Calu3 (cell line): ENCODE measurements around the gene AICDA. TPM values are rescaled to one million over a fixed set of nuclear protein-coding genes. Genes with fewer than 3 reads are reported as not detected.
A peak's percentile ranks its signal among the peaks of the same experiment; 100 is the strongest.
"Not testable (repeated sequence)": the region's sequence is repeated elsewhere in the genome, so short reads cannot be mapped to it uniquely, and the experiment has no call there.

Experiments
- BruUV-seq: library from RNA; stranded (reverse); fragments of 400-500 nt; replicated peaks from 2 replicates; lab custom pipeline; 2021; lab: Mats Ljungman, UMichigan
- CTCF ChIA-PET: fragments of 300-600 bp; sonication (Branson Sonifier 250); formaldehyde crosslinking; loops from one replicate; lab custom pipeline; 2022; ENCODE audit warnings: antibody characterized with exemption; lab: Charles Lee
- DNase-seq: peaks from one replicate; pipeline ENCODE4 v3.0.0; 2022
- H3K27ac Mint-ChIP-seq: one replicate; pipeline ENCODE4 v1.8.0; 2022; ENCODE audit warnings: mixed read lengths; ENCODE audit not compliant: unreplicated experiment
- H3K27me3 Mint-ChIP-seq: one replicate; pipeline ENCODE4 v1.8.0; 2022; ENCODE audit warnings: mixed read lengths; ENCODE audit not compliant: unreplicated experiment
- H3K36me3 Mint-ChIP-seq: one replicate; pipeline ENCODE4 v1.8.0; 2022; ENCODE audit warnings: mild to moderate bottlenecking, moderate library complexity, mixed read lengths; ENCODE audit not compliant: insufficient read depth, unreplicated experiment
- H3K4me1 Mint-ChIP-seq: one replicate; pipeline ENCODE4 v1.8.0; 2022; ENCODE audit warnings: mild to moderate bottlenecking, low read depth, mixed read lengths; ENCODE audit not compliant: unreplicated experiment
- H3K4me3 Mint-ChIP-seq: one replicate; pipeline ENCODE4 v1.8.0; 2022; ENCODE audit warnings: mild to moderate bottlenecking, low read depth, moderate library complexity, mixed read lengths; ENCODE audit not compliant: unreplicated experiment
- H3K9me3 Mint-ChIP-seq: one replicate; pipeline ENCODE4 v1.8.0; 2022; ENCODE audit warnings: low read depth, mixed read lengths; ENCODE audit not compliant: unreplicated experiment
- CTCF ChIP-seq: fragments of 200-600 bp; IDR thresholded peaks from one replicate; pipeline ENCODE4 v1.8.0; 2022; ENCODE audit warnings: antibody characterized with exemption; ENCODE audit not compliant: unreplicated experiment
- intact Hi-C: fragments of 100-400 bp; cut with micrococcal nuclease; formaldehyde crosslinking; loops from one replicate; pipeline ENCODE4 v1.10.0; 2022; ENCODE audit not compliant: unreplicated experiment
- total RNA-seq: library from RNA; stranded (reverse); gene quantifications from 2 replicates; pipeline ENCODE4 v1.2.3, GENCODE V29; 2022

AICDA gene
- total RNA-seq, 1 experiment from 2014 or later, result not detected

GRCh38 chr12:8629486-8630033, 16.9 kb upstream of the AICDA start:
- BruUV-seq, result no TSS peak
- intact Hi-C loops, result no loop called here
- CTCF ChIA-PET, result interaction anchor here (0.6 to 1.0 kb wide), 3 partner anchors 11 to 1079 kb away, joined by 3 read pairs; no protein-coding TSS in a partner anchor
- DNase-seq, result peak; percentile 22
- Mint-ChIP-seq H3K9me3 (no peaks in the 10 kb centered on the region), H3K27me3 (no peaks in the 10 kb centered on the region), H3K27ac (no peak overlapping the region), H3K36me3 (peaks cover 8% of the 10 kb centered on the region), H3K4me1 (peaks cover 14% of the 10 kb centered on the region), H3K4me3 (no peak overlapping the region)
- no peak for TF ChIP-seq CTCF

- no peak for TF ChIP-seq CTCF
- no peak for DNase-seq
- Mint-ChIP-seq H3K36me3 (peaks cover 8% of the 10 kb centered on the region), H3K4me3 (no peak overlapping the region), H3K9me3 (no peaks in the 10 kb centered on the region), H3K4me1 (peaks cover 14% of the 10 kb centered on the region), H3K27me3 (no peaks in the 10 kb centered on the region), H3K27ac (no peak overlapping the region)
- BruUV-seq, result no TSS peak
- CTCF ChIA-PET, result interaction anchor here (0.6 to 1.0 kb wide), 4 partner anchors 10 to 1080 kb away, joined by 3 to 4 read pairs (median 3); no protein-coding TSS in a partner anchor
- intact Hi-C loops, result no loop called here
These were observed 16.1 kb upstream of the AICDA start for GRCh38 chr12:8628731-8629130.

GRCh38 chr12:8624750-8625149, 12.1 kb upstream of the AICDA start:
- CTCF ChIA-PET, DNase-seq, H3K36me3 Mint-ChIP-seq, intact Hi-C loops, H3K27me3 Mint-ChIP-seq, H3K9me3 Mint-ChIP-seq, H3K27ac Mint-ChIP-seq, BruUV-seq, H3K4me3 Mint-ChIP-seq: not testable (repeated sequence)
- peaks cover 18% of the 10 kb centered on the region for H3K4me1 Mint-ChIP-seq

GRCh38 chr12:8622646-8623045, 10.0 kb upstream of the AICDA start:
- peaks cover 8% of the 10 kb centered on the region for H3K36me3 Mint-ChIP-seq
- H3K27me3 Mint-ChIP-seq, result no peaks in the 10 kb centered on the region
- no peaks in the 10 kb centered on the region for H3K9me3 Mint-ChIP-seq
- CTCF ChIA-PET, result no interaction called here
- no peak overlapping the region for H3K4me3 Mint-ChIP-seq
- H3K27ac Mint-ChIP-seq, result peak overlapping the region; percentile 19
- no peak for TF ChIP-seq CTCF
- intact Hi-C loops, result no loop called here
- BruUV-seq, result no TSS peak
- H3K4me1 Mint-ChIP-seq, result peaks cover 21% of the 10 kb centered on the region
- DNase-seq, result no peak

- DNase-seq, result no peak
- H3K4me3 Mint-ChIP-seq, result no peak overlapping the region
- CTCF ChIA-PET, result no interaction called here
- H3K36me3 Mint-ChIP-seq, result peaks cover 4% of the 10 kb centered on the region
- intact Hi-C loops, result no loop called here
- no peaks in the 10 kb centered on the region for H3K27me3 Mint-ChIP-seq
- peaks cover 4% of the 10 kb centered on the region for H3K9me3 Mint-ChIP-seq
- BruUV-seq, result no TSS peak
- H3K4me1 Mint-ChIP-seq, result peaks cover 23% of the 10 kb centered on the region
- H3K27ac Mint-ChIP-seq, result no peak overlapping the region
- TF ChIP-seq CTCF, result no peak
These were observed 2.5 kb upstream of the AICDA start for GRCh38 chr12:8615206-8615605.

- H3K36me3 Mint-ChIP-seq, H3K27me3 Mint-ChIP-seq, H3K4me3 Mint-ChIP-seq, H3K27ac Mint-ChIP-seq, intact Hi-C loops, CTCF ChIA-PET, DNase-seq, H3K9me3 Mint-ChIP-seq, BruUV-seq: not testable (repeated sequence)
- H3K4me1 Mint-ChIP-seq, result peaks cover 20% of the 10 kb centered on the region
These were observed 1.2 kb upstream of the AICDA start for GRCh38 chr12:8613881-8614280.
